ENCODE data around the gene CRYGS.
"Not testable (repeated sequence)": the region's sequence is repeated elsewhere in the genome, so short reads cannot be mapped to it uniquely, and the experiment has no call there.

CRYGS gene

DNA sequence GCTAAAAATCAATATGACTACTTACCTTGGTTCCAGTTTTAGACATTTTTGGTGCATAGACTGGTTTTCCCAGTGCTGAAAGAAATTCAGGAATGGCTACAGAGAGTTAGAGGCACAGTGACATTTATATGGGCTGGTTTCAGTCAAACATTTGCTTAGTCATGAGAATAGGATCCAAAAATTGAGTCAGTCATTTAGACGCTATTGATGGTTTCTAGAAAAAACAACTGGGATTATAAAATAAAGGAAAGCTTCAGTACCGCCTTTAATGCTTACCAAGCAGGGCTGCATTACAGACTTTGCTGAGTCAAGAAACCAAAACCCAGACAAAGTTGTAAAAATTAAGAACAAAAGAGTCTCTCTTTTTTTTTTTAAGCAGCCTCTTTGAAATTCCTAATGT, at the start of gene CRYGS:
TSS of gene CRYGS (minus strand) at position 100 of the 400 bp plus-strand sequence. CDS start at position 46, 54 bp downstream.
- DNase-seq: no peak

DNA sequence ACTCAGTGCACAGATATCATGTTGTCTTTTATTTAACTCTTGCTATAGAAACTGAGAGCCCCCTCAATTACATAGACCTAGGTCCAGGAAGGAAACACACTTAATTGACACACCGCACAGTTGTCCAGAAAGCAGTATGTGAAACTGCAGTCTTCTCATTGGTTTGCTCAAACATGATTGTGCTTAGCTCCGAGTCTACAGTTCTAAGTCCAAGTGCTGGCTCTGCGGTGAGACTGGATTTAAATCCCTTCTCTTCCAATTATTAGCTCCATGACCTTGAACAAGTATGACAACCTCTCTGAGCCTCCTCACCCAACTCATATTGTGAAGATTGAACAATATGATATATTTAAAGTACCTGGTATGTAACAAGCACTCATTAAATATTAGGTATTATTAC, 49.7 kb upstream of the CRYGS start:
- no peak for DNase-seq

DNA sequence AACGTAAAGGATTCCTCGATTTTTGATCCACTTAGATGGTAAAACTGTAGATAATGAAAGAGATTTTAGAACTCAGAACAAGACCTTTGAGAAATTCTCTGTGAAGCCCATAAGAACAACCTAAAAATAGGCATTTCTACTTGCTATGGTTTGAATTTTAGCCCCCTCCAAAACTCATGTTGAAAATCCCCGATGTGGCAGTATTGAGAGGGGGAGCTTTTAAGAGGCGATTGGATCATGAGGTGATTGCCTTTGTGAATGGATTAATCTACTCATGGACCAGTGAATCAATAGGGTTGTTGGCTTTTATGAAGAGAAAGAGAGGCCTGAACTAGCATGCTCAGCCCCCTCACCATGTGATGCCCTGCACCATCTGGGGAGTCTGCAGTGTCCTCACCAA, 48.5 kb upstream of the CRYGS start:
- no peak for DNase-seq

DNA sequence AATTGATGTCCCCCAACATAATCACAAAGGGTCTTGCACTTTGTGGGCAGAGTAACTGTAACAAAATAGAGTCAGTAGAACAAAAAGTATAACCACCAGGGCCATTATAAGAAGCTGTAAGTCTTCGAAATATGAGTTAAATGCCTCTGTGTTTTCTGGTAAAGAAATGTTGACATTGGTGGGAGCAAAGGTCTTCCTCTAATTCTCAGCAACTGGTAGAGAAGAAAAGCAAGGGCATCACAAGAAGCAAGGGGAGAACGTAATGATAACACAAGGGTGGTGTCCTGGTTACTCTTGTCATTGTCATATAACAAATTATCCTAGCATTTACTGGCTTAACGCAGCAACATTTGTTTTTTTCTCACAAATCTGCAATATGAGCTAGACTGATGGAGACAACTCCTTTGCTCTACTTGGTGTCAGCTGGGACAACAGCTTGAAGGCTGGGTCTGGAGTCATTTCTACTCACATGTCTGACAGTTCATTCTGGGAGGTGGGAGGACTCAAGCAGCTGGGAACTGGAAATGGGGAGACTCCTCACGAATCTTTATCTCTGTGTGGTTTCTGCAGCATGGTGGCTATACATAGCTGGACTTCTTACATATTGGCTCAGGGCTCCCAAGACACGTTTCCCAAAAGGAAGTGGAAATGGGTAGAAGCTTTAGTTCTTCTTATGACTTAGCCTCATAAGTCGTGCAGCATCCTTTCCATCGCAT, 46.6 kb upstream of the CRYGS start:
- no peak for DNase-seq

DNA sequence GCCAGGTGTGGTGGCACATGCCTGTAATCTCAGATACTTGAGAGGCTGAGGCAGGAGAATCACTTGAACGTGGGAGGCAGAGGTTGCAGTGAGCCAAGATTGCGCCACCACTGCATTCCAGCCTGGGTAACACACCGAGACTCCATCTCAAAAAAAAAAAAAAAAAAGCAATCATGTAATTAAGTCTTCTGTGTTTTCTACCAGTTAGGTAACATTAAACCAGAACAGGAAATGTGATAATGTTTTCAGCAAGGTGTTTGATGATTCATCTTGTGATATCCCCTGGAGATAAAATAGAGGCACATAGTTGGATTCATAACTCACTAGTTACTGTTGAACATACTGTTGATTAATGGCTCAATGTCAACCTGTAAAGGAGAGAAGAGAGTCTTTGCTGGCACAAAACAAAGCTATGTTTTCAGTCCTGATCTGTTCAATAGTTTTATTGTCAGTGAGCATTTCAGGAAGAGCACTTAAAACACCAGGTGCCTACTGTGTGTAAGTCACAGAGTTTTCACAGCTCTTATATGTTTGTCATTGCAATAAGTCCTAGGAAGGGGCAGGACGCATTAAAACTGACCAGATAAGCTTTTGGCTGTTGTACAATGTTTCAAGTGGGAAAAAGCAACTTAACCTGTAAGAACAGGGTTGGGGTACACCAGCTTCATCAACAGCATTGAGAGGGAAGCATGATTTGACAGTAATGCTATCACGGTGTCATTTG, 45.8 kb upstream of the CRYGS start:
- DNase-seq: no peak

DNA sequence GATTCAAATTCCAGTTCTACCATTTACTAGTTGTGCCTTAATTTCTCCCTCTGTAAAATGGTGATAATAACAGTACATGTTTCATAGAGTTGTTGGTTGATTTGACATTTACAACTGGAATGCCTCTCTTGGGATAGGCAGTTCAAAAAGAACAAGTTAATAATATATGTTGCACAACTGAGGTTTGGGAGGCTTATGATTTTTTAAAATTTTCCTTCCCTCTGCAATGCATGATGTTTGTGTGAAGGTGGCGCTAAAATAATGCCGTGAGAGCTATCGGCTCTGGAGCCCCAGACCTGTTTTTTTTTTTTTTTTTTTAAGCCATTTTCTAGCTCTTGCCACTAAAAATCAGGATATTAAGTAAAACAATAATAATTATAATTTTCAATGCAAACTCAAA, 44.9 kb upstream of the CRYGS start:
- DNase-seq: peak; percentile 13

DNA sequence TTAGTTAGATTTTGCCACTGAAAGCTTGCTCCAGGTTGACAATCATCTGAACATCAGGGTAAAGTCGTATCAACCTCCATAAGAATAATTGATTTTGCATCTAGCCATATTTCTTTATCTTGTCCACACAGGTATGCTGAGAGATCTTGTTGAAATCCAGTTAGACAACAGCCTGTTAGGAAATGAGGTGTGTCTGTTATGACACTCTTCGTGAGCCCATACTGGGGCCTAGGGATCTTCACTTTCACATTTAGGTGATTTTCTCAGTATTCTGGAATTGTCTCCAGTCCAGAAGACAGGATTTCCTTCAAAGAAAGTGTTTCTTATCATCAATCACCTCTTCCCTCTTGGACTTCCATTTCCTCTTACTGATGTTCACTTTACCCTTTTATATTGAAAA, 44.5 kb upstream of the CRYGS start:
- DNase-seq: no peak

DNA sequence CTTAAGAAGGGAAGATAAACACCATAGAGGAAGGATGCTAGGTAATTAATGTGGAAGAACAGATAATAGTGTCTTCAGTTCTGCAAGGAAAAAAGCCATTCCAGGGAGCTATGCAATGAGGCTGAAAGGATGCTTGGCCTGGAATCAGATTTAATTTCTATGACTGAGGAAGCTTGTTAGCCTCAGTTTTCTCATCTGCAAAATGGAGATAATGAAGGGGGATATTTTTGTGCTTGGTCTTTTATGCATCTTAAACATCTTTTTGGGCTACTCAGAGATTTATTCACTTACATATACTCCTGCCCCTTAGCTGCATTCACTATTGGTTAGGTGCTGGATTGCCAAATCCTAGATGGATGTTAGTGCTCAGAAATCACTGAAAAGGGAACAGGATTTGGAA, 43.0 kb upstream of the CRYGS start:
- DNase-seq: no peak

DNA sequence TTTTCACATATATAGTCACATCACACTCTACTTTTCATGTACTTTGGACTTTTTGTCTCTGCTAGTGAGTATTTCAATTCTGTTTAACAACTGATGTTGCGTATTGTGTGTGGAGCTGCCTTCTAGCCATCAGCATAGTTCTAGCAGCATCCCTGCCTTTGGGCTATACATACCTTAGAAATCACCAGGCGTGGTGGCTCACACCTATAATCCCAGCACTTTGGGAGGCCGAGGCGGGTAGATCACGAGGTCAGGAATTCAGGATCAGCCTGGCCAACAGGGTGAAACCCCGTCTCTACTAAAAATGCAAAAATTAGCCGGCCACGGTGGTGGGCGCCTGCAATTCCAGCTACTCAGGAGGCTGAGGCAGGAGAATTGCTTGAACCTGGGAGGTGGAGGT, 42.1 kb upstream of the CRYGS start:
- DNase-seq: not testable (repeated sequence)

DNA sequence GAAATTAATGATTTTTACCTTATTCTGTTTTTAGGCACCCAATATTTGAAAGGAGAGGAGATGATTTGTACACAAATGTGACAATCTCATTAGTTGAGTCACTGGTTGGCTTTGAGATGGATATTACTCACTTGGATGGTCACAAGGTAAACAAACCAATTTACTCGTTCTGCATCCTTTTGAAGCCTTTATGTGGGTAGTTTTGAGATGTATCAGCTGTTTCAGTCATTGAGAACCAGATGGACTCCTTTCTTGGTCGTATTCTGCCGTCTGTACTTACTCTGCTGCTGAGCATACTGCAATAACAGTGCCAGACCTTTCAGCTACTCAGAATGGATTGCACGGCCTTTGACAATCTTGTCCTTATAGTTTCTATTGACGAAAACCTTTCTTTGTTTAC, 39.7 kb upstream of the CRYGS start:
- no peak for DNase-seq

DNA sequence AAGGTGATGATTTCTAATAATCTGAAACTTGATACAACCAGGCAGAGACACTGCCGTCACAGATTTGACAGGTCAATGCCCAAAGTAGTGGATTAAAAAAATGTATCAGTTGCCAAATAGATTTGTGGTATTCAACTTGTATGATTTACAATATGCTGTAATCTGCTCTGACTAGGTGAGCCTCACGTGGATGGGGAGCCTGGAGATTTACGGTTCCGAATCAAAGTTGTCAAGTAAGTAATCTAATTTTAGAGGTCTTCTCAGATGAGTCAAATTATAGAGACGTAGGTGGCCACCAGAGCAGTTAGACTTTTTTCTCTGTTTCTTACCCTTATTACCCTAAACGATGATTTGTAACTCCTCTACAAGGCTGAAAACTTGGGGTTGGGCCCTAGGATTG, 38.4 kb upstream of the CRYGS start:
- DNase-seq: no peak

DNA sequence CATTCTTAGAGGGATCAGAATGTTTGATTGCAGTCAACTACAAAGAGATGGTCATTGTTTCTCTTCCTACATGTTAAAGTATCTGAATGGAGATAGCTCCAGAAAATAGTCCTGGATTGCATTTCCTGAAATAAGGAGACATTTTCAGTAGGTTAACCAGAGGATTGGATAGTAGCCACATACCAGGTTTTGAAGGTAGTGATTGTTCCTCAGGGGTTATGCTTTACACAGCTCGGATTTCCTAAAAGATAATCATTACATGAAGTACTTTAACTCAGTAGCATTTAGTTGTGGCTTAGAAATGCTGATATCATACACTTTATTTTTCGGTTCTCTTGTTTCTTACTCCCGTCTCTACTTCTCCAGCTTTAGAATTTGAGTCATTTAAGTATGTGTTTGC, 36.6 kb upstream of the CRYGS start:
- DNase-seq: no peak

DNA sequence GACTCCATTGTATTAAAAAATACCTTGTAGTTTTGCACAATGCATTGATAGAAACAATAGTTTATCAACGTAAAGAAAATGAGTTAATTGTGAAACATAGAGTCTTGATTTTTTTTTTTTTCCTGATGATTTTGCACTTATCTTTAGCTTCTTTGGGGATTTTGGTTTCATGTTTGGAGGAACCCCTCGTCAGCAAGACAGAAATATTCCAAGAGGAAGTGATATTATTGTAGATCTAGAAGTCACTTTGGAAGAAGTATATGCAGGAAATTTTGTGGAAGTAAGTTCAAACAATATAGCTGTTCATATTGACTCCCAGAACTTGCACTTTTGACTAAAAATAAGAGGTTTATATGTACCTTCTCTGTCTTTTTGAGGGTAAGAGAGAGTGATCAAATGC, 33.3 kb upstream of the CRYGS start:
- no peak for DNase-seq

DNA sequence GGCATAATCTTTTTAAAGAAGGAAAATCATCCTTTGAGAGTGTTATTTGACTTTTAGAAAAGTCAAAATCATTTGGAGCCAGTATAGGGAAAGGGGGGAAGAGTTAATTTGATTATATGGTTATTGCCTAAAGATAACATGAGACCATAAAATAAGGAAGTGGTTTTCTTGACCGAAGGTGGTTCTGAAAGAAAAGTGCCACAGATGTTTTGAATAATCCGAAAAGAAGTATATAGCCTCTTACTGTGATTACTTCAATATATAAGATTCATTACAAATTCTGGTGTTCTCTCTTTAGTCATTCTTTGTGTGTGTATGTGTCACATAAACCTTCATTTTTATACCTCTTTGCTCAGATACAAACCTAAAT, 27.4 kb upstream of the CRYGS start:
- no peak for DNase-seq

DNA sequence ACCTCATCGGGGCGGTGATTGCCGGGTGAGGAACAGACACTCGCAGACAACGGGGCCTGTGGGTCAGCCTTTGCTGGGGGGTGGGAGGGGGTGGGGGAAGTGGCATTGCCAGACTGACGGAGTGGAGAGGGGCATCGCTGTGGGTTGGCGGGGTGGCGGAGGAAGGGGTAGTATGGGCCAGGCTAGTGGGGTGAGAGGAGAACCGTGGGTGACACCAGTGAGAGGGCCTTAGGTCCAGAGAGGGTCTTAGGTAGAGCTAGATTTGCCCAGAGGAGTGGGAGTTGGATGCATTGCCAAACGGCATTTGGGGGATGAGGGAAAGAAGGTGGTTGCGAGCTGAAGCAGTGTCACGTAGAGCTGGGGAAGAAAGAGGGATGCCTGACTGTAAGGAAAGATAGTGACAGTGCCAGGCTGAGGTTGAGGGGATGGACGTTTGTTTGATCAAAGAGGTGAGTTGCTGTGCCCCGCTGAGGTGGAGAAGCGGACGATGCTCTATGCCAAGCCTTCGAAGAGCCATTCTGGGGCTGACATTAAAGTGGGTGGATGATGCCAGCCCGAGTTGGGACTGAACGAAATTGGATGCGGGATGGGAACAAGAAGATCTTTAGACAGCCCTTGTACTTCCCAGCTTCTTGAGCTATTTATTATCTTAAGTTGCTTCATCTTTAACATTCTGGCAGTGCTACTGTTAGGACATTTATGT, 26.9 kb upstream of the CRYGS start:
- DNase-seq: no peak

DNA sequence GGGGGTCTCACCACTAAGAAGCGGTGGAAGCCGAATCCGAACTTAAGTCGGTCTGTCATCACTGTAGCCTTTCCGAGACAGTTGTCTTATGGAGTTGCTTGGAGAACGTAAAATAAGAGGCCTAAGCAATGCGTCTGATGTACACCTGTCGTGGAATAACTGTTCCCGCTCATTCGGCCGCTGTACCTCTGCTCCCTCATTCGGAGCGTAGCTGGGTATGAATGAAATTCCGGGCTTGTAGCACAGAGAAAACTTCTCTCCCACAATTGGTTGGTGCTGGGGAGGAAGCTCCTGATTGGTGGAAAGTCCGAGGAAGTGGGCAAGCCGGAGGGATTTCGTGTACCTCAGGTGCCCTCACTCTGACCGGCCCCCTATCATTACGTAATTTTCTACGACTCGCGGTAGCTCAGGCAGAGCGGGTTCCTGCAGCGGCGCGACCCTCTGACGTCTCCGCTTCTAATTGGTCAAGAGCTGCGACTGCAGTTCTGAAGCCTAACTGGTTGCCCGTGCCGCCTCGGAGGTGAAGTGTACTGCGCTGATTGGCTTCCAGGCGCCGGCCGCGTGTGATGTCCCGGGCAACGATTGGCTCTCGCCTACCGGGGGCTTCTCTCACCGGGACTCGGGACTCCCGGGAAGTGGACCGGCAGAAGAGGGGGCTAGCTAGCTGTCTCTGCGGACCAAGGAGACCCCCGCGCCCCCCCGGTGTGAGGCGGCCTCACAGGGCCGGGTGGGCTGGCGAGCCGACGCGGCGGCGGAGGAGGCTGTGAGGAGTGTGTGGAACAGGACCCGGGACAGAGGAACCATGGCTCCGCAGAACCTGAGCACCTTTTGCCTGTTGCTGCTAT, 26.1 kb upstream of the CRYGS start, which contains the start of gene DNAJB11:
TSS of gene DNAJB11 (plus strand) at position 625 of the 845 bp plus-strand sequence. CDS start at position 803, 178 bp downstream.
- DNase-seq: peak; percentile 99

DNA sequence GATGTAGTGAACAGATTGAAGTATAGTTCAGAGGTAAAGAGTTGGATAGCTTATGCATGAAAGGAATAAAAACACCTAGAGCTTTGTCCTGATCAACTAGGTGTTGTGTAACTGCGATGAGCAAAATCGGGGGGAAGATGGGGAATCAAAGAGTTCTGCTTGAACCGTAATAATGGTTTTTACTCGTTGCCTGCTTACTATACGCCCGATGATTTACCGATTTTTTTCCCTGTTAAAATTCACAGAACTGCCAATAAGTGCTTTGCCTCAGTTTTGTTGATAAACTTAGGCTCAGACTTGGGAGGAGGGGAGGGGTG, 25.6 kb upstream of the CRYGS start:
- DNase-seq: no peak

DNA sequence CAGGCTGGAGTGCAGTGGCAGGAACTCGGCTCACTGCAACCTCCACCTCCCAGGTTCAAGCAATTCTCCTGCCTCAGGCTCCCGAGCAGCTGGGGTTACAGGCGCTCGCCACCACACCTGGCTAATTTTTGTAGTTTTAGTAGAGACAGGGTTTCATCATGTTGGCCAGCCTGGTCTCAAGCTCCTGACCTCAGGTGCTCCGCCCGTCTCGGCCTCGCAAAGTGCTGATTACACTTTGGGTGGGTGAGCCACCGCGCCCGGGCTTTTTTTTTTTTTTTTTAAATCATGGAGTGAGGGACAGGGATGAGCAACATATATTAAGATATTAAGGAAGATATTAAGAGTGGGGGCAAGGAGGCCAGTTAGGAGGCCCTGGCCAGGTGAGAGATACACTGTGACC, 25.2 kb upstream of the CRYGS start:
- DNase-seq: not testable (repeated sequence)

DNA sequence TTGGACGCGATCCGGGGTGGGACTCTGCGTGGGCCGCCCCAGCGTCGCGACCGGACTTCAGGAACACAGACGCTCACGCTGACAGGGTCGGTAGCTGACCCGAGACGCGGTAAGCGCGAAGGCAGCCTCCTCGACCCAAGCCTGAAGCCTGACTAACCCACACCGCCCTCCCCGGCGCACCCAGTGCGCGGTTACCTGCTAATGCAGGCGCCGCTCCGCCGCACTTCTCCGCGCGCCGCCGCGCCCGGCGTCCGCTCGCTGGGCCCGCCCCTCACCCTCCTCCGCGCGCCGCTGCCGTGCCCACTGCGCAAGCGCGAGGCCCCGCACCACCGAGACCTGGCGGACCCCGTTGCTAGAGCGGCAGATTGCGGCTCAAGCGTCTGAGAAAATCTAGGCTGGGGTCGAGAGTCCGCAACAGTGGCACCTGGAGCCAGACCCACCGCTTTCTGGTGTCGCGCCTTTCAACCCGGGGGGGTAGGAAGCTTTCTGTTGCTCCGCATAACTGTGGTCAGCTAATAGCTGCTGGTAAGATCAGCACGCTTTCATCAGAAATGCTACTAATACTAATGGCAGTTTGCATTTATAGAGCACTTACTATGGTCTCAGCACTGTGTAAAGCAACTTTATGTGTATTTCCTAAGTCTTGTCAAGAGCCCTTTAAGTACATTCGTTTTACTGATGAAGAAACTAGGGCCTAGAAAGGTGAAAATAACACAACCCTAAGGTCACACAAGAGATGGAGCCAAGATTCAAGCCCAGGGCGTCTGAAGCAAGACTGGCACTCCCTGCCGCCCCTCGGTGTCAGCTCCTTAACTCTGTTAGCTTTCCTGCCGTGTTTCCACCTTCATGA, 23.1 kb upstream of the CRYGS start, which contains the start of gene TBCCD1:
TSS of gene TBCCD1 (minus strand) at position 268 of the 850 bp plus-strand sequence. CDS start 3,010 bp downstream, outside the sequence.
- DNase-seq: peak; percentile 76

DNA sequence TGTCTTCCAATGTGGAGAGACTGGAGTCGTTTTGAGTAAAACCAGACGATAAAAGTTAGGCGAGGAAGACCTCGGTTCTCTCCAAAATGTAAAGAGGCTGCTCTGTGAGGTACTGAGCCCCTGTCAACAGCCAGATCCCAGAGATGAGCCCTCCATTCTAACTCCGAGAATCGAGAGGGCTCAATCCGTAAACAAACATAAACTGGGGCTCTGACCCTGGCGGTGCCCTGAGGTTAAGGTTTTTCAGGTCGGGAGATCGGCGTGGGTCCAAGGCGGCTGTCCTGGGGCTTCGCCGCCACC, 22.5 kb upstream of the CRYGS start:
- DNase-seq: no peak

DNA sequence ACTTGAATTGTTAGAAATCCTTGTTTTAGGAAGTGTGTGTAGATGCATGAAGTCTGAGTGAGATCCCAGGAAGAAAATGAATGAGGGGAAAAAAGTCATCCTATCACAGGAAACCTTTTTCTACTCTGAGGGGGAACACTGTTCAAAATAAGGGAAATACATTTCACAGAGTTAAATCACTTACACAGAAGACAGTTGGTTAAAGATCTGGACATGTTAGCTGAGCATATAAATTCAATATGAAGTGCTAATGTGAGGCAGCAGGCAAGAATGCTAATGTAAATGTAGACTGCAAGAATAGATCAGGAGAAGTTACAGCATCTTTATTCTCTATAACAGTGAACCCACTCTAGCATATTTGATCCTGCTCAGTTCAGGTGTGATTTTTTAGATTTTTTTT, 20.4 kb upstream of the CRYGS start:
- no peak for DNase-seq

DNA sequence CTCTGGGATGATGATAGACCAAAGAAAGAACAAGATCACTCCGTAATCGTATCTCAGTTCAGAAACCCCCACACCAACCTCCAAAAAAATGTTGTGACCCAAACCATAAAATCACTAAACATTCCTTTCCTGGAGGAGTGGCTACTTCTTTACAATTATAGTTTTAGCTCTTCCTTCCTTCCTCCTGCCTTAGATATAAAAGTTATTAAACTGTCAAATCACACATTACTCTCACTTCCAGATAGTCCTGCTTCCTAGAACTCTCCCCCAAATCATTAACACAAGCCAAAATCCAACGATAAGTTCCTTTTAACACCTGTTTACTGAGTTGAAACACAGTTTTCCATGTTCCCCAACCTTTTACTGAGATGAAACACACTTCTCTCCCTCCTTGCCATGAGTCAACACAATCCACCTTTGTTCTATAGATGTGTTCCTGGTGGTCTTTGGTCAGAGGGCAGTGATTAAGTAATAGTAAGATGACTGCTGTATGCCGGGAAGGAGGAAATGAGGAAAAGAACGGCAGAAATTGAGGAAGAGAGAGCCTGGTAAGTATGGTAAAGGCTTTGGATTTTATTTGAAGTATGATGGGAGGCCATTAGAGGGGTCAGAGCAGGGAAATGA, 8.3 kb upstream of the CRYGS start:
- no peak for DNase-seq
